GM19467 (cell line): ENCODE data around the gene IPO11.
"Not testable (repeated sequence)": the region's sequence is repeated elsewhere in the genome, so short reads cannot be mapped to it uniquely, and the experiment has no call there.

Experiments
- ATAC-seq: cut with Tn5 transposase; IDR thresholded peaks from one replicate; pipeline ENCODE4 v1.9.1; 2021; ENCODE audit warnings: mild to moderate bottlenecking, moderate library complexity; ENCODE audit not compliant: unreplicated experiment

Gene IPO11

DNA sequence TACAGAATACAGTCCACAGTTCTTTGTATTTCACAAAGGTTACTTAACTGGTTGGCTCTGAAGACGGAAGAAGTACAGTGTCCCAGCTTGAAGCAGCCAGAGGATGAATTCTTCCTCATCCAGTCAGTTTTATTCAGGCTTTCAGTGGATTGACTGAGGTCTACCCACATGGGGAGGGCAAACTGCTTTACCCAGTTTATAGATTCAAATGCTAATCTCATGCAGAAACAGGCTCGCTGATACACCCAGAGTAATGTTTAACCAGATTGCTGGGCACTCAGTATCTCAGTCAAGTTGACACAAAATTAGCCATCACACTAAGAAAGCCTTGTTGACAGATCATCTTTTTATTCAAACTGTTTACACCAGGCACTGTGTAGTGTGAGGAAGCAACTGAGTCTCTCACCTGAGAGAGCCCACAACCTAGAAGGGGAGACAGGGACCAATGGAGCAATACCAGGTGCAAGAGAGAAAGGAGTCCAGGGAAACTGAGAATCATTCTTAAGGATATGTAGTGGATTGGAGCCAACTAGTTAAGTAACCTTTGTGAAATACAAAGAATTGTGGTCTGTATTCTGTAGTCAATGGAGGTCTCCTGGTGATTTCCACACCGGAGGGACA lies 181.9 kb downstream of the IPO11 start:
- ATAC-seq = no peak

DNA sequence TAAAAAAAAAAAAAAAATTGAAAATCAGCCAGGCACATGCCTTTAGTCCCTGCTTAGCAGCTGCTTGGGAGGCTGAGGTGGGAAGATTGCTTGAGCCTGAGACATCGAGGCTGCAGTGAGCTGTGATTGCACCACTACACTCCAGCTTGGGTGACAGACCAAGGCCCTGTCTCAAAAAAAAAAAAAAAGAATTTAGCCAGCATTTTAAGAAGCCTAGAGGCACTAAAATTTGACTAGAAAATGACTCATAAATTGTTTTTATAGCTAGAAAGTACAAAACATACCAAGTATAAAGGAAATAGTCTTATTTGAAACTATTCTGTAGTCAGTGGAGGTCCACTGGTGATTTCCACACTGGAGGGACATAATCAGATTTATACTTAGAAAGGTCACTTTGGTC lies 183.5 kb downstream of the IPO11 start:
- ATAC-seq = no peak

DNA sequence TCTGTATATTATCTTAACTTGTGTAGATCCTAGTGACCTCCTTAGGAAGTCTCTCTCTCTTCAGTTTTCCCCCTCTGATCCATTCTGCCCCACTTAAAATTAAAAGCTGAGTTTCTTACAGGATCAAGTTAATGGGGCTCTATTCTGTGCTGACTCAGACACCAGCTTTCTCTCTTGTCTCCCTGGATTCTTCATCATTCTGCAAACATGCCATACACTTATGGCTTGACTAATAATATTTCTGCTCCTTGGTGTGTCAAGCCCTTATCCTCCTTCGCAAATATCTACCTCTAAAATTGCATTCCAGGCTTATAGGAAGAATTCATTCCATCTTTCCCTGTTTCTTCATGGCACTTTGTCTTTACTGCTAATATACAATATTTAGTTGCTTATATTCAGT lies 184.1 kb downstream of the IPO11 start:
- ATAC-seq = no peak

DNA sequence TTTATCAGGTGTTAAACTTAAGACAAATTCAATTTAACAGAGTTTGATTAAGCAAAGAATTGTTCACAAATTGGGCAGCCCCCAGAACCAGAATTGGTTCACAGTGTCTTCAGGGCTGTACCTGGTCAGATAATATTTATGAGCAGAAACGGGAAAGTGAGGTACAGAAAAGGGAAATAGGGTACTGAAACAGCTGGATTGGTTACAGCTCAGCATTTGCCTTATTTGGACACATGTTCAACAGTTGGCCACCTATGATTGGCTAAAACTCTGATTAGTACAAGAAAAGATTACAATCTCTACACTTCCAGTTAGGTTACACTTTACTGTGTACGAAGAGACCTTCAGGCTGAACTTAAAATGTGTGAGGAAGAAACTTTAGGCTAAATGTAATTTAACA lies 184.8 kb downstream of the IPO11 start:
- no peak for ATAC-seq

DNA sequence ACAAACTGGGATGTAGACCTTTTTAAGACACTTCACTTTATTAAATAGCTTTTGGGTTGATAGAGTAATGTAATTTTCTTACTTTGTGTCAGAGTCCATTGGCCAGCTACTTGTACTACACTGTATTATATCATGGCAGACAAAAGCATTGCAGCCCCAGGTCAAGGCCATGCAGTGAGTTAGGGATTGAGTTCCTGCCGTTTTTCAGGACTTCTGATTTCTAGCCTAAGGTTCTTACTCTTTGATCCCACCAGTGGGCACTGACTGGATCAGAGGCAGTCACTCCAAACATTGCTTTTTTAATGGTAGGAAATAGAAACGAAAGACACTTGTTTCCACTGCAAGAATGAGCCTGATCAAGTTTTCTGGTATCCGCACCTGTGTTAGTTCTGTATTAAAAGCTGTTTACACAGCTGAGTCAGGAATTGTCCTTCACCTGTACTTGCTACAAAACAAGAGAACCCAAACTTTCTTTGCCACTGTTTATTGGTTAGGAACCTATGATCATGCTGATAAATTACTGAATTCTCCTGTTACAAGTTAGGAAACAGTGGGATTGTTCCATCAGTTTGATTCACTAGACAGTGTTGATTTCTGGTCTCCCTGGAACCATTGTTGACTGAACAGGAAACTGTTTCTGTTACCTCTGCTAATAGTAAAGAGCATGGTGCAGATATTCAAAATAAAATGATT lies 188.1 kb downstream of the IPO11 start:
- ATAC-seq = no peak

DNA sequence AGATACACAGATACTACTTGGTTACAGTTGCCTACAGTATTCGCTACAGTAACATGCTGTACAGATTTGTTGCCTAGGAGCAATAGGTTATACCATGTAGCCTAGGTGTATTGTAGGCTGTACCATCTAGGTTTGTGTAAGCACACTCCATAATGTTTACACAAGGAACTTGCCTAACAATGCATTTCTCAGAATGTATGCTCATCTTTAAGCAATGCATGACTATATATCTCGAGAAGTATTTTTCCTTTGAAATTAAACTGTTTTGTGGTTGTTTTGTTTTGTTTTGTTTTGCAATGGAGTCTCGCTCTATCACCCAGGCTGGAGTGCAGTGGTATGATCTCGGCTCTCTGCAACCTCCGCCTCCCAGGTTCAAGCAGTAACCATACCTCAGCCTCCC lies 191.4 kb downstream of the IPO11 start:
- ATAC-seq = no peak

DNA sequence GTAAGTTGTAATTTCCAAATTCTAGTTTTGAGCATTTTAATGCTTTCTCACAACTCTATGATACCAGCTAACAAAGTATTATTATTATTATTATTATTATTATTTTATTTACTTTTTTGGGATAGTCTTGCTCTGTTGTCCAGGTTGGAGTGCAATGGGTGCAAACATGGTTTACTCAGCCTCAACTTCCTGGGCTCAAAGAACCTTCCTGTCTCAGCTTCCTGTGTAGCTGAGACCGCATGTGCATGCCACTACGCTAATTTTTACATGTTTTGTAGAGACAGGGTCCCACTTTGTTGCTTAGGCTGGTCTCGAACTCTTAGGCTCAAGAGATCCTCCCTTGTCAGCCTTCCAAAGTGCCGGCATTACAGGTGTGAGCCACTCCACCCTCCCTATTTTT lies 193.1 kb downstream of the IPO11 start:
- no peak for ATAC-seq

DNA sequence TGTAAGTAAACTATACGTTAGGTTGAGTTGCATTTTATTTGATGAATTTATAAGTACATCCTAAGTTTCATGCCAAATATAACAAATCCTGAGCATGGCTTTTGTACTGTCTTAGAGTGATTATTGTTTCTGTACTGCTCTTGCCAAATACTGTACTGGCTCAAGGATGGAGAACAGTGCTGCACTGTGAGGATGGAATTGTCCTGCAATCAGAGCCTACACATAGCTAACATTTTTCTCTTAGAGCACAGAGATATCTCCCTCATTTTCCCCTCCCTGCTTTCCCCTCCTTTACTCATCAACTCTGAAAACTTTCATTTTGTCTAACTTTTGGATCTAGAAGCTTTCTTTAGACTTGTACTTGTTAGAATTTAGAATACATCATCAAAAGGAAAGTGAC lies 194.3 kb downstream of the IPO11 start:
- no peak for ATAC-seq

DNA sequence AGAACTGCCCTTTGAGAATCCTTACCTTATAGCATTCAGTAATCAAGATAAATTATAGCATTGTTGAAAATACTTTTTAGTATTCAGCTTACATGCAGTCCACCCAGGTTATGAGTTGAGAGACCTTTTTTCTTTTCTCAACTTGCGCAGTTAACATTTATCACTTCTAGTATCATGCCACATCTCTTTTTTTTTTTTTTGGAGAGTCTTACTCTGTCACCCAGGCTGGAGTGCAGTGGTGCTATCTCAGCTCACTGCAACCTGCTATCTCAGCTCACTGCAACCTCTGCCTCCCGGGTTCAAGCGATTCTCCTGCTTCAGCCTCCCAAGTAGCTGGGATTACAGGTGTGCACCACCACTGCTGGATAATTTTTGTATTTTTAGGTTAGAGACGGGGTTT lies 195.1 kb downstream of the IPO11 start:
- ATAC-seq = no peak

DNA sequence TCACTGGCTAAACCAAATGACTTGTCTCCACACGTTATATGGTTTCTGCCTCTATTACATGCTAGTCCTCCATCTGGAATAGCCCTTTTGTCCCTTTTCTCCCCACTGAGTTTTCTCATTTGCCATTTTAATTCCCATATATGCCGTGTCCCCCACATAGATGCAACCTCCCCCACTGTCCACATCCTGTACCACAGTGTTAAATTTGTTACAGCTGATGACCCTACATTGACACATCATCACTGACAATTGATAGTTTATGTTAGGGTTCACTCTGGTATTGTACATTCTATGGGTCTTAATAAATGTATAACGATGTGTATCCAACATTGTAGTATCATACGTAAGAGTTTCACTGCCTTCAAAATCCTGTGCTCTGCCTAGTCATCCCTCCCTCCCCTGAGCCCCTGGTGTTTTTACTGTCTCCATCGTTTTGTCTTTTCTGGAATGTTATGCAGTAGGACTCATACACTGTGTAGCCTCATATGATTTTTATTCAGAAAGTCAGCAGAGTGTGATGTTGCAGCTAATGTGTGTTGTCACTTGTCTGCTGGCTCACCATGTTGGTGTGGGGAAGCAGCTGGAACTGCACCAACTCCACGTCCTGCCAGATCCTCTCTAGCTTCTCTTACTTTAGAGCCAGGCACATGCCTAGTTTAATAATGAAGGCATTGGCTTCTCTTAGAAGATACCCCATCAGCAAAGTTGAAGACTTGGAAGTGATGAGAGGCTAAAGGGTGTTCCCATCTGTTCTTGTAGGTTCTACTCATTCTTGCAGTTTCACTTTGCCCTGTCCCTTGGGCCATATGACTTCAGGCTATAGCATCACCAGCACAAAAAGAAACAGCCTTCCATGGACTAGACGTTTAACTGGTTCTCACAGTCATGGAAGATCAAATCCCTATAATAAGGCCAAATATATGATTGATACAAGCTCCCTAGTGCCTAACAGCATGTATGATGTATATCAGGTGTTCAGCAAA lies 196.3 kb downstream of the IPO11 start:
- ATAC-seq = no peak

DNA sequence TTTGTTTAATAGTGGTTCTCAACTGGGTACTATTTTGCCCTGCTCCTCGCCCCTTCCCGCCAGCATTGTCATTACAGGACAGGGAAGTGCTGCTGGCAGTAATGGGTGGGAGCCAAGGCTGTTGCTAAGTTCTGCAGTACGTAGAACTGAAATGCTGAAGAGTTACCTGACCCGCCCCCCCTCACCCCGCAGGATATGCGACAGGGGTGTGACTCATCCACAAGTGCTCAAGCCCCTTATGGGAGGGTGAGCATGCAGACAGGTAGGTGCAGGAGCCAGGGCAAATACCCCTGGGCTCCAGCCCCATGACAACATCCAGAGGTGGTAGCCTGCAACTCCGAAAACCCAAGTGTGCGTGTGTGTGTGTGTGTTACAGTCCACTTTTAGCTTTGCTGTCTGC lies 201.8 kb downstream of the IPO11 start:
- no peak for ATAC-seq

DNA sequence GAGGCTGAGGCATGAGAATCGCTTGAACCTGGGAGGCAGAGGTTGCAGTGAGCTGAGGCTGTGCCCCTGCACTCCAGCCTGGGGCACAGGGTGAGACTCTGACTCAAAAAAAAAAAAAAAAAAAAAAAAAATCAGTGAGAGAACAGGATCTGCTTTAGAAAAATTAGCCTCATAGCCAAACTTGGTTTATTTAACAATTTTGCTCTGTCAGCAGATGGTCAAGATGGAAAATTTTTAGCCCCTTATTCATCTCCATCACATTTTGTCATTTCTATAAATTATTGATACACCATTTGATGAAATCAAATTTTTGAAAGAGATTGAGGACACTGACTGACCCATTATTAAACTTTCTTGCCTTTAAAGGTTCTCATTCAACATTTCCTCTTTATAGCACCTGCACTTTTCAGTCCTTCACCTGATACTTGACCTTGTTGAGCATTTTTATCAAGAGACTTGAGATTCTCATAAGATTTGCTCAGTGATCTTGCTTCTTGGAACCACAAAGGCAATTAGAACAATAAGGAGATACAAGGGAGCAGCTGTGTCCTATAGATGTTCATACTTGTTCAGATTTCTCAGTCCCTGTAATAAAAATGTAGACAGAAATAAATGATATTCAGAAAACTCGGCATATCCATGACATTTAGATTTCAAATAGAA lies 204.2 kb downstream of the IPO11 start:
- ATAC-seq = no peak

DNA sequence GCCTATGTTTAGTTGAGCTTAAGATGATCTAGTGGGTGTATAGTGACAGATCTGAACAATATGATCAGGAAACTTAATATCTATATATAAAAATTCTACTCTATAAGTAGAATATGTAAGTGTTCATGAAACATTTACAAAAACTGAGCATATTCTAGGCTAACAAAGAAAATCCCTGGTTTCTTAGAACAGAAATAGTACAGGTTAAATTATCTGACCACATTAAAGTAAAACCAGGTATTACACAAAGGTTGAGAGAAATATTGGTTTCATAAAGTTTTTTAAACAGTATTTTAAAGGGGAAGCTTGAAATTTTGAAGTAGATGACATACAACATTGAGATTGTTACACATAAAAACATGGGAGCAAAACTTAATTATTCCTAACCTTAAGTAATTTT lies 205.4 kb downstream of the IPO11 start:
- ATAC-seq = no peak

DNA sequence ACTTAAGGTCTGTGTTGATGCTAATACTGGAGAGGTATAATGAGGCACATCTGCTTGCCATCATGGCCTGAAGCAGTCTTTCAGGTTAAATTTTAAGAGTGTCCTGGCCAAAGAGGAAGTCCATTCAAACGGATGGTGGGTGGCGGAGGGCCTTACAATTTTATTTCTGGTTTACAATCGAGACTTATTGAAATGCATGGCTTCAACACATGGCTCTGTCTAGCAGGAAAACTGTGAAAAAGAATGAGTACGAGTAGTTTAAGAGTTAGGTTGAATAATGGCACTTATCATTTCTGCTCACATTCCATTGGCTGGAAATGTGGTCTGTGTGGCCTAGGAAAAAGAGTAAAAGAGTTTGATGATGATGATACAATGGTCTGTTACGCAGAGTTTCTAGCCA lies 208.2 kb downstream of the IPO11 start:
- ATAC-seq = no peak

DNA sequence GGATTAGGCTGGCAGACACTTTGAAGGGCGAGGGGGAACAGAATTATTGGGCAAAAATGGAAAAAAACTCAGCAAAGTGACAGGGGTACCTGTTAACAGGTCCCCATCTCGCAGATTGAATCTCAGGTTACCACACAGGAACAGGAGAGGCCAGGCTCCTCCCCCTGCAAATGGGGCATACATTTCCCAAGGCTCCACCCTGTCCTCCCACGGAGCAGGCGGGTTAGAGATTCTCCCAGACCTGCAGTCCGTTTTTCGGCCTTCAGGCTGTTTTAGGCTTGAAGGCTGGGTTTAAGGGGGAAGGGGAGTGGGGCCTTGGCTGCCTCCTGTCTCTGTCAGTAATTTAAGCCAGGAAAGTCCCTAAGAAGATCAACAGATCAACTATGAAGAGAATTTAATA lies 208.7 kb downstream of the IPO11 start:
- ATAC-seq = no peak

DNA sequence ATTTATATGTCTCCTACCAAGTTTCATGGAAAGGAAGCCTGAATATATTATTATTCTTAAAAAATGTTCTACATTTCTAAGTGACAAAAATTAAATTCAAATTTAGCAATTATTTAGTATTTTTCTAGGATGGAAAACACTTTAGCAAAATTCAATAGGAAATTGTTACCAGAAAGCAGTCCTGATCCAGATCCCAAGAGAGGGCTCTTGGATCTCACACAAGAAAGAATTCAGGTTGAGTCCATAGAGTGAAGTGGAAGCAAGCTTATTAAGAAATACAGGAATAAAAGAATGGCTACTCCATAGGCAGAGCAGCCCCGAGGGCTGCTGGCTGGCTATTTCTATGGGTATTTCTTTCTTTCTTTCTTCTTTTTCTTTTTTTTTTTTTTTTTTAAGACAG lies 210.7 kb downstream of the IPO11 start:
- no peak for ATAC-seq

DNA sequence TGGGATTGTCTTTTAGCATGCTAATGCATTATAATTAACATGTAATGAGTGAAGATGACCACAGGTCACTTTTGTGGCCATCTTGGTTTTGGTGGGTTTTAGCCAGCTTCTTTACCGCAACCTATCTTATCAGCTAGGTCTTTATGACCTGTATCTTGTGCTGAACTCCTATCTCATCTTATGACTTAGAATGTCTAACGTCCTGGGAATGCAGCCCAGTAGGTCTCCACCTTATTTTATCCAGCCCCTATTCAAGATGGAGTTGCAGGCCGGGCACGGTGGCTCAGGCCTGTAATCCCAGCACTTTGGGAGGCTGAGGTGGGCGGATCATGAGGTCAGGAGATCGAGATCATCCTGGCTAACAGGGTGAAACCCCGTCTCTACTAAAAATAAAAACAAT lies 211.9 kb downstream of the IPO11 start:
- not testable (repeated sequence) for ATAC-seq

DNA sequence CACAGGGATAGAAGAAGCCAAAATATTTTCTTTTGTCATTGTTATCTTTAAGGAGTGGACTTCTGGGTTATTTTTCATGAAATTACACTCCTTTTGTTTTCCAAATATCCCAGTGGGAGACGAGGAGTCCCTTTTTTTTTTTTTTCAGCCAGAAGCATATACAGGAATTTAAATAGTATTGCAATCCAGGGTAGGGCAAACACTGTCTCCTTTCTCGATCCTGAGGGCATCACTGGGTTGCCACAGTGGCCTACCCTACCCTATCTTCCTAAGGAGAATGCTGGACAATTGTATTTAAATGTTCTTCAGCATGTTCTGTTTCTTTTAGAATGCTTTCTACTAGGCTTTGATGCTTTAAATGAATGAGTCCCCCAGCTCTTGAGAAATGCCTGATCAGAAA lies 214.0 kb downstream of the IPO11 start:
- no peak for ATAC-seq

DNA sequence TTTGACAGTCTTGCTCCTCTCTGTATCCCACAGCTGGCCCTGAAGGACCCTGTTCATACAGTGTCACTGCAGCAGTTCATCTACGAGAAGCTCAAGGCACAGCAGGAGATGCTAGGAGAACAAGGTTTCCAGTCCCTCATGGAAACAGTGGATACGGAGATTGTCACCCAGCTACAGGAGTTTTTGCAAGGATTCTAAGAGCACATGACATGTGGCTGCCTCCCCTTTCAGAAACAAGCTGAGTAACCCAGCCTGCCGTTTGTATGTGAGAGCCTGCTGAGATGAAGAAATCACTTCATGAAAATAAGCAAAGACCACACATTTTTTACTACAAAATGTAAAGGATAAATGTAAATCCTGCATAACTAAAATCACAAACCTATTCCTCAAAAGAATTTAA lies 214.6 kb downstream of the IPO11 start:
- ATAC-seq = no peak

DNA sequence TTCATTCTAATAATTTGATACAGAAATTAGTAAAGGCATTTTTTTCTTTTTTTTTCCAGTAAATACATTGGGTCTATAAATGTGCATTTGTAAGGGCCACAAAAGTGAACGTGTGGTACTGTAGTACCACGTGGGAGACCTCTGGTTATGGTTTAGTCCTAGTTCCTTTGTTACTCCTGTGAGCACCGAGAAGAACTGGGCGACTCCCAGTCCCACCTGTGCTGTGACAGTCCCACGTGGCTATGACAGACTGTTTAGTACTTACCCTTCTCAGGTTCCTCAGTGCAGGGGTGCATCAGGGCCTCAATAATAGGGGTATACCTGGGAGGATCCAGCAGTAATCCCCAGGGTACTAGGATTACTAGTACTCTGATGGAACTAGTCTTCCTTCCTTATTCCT lies 215.3 kb downstream of the IPO11 start:
- no peak for ATAC-seq

DNA sequence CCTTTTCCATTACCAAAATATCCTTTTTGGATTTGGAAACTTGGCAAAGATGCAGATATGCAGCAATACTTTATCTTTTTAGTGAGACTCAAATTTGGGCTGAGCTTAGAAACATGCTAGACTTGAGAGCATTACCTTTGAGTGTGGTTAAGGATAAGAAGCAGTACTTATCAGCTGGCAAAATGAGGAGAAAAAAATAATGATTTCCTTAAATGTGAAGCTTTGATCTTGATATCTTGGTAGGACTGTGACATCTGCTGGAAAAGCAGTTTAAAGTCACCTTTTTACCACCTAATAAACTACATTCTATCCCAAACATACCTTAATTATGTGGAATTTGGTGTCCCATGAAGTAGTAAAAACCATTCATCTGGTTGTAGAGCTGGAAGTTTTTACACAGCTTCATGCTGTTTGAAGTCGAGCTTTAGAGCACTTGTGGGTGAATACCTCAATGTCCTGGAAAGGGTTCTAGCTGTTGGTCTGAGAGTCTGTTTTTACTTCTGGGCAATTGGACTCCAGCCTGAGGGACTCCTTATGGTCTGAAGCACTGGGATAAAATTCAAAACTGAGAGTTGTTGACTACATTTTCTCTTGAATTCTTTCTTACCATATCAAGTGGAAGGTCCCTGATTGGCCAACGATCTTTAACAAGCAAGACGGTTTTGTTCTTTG lies 219.5 kb downstream of the IPO11 start:
- ATAC-seq = no peak
